ENCODE results near the gene PDZD8.

DNA sequence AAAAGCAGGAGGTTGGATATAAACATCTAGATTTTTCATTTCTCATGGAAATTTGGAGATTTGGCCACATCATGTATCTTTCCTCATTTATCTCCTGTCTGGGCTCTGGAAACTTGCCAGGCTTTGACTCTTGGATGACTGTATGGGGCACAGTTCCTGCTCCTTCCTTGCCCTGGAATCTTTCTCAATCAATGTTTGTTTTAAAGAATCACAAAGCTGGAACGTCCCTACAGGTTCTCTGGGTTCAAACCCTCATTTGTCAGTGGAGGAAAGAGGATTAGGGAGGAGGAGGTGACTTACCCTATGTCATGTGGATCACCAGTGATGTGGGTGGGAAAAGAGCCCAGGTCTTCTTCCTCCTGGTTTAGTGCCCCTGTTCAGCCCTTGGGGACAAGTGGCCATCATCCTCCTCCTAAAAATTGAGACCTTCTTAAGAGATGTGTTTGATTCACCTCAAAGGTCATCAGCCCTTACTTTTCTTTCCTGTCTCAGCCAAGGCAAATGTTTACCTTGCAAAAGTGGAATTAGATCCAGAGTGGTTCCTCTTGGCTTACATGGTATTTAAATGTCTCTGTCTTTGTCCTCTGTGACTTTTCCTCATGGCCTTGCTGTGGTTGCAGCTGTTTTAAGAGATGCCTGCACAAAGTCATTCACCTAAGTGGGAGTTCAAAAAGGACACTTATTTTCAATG lies 38.8 kb upstream of the PDZD8 start:
- TF ChIP-seq, protein P1, sequence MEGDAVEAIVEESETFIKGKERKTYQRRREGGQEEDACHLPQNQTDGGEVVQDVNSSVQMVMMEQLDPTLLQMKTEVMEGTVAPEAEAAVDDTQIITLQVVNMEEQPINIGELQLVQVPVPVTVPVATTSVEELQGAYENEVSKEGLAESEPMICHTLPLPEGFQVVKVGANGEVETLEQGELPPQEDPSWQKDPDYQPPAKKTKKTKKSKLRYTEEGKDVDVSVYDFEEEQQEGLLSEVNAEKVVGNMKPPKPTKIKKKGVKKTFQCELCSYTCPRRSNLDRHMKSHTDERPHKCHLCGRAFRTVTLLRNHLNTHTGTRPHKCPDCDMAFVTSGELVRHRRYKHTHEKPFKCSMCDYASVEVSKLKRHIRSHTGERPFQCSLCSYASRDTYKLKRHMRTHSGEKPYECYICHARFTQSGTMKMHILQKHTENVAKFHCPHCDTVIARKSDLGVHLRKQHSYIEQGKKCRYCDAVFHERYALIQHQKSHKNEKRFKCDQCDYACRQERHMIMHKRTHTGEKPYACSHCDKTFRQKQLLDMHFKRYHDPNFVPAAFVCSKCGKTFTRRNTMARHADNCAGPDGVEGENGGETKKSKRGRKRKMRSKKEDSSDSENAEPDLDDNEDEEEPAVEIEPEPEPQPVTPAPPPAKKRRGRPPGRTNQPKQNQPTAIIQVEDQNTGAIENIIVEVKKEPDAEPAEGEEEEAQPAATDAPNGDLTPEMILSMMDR (IDR thresholded peaks at IDR 0.05), result no peak
- no peak for TF ChIP-seq POLR2A (IDR thresholded peaks at IDR 0.05)

Measured in right lobe of liver (tissue), 4 donors.